ENCODE results near the gene PSMC1. TPM values are rescaled to one million over a fixed set of nuclear protein-coding genes. Genes with fewer than 3 reads are reported as not detected.

Gene PSMC1
- total RNA-seq, 1 experiment from 2014 or later, result 129 TPM

DNA sequence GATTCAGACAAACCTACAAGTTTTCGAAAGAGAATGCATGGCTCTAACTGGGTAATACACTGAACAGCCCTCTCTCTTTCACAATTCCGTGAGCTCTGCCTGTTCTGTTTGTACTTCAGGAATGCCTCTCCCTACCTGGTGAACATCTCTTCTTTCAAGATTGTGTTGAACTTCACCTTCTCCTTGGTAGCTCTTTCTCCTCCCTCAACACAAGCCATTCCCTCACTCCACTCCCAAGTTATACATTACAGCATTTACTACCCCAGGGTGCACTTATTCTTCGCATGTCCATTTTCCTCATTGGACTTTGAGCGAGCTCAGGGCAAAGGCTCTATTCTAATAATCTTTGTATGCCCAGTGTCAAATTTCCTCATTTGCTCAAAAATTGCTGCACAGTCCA, 47.1 kb downstream of the PSMC1 start:
- Histone ChIP-seq H3K27me3 (ENCODE audit: control insufficient read depth, insufficient read depth, low read length) (no peaks in the 10 kb centered on the region), H3K4me3 (ENCODE audit: insufficient read depth, low read depth, low read length) (no peak overlapping the region), H3K36me3 (replicated peaks; ENCODE audit: control insufficient read depth, insufficient read depth, low read length) (peaks cover 1% of the 10 kb centered on the region; the same call in 1 of the 2 replicates)
- no peak for DNase-seq

DNA sequence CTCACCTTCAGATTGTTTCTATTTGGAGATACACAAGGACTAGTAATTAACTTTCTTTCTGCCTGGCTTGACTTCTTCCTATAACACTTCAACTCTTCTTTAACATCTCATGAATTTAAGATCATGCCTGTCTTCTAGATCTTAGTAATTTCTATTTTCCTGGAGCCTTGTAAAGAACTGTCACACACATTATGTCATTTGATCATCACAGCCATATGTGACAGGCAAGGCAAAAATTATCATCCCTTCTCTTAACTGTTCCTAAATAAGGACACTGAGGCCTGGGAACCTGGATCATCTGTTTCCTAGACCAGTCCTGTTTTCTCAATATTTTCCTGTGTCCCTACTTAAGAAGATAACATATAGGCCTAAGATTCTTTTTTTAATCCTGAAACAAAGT, 48.1 kb downstream of the PSMC1 start:
- H3K36me3 ChIP-seq (replicated peaks; ENCODE audit: control insufficient read depth, insufficient read depth, low read length), result peaks cover 1% of the 10 kb centered on the region; the same call in 1 of the 2 replicates
- H3K27me3 ChIP-seq (ENCODE audit: control insufficient read depth, insufficient read depth, low read length), result no peaks in the 10 kb centered on the region
- DNase-seq, result no peak
- no peak overlapping the region for H3K4me3 ChIP-seq (ENCODE audit: insufficient read depth, low read depth, low read length)

DNA sequence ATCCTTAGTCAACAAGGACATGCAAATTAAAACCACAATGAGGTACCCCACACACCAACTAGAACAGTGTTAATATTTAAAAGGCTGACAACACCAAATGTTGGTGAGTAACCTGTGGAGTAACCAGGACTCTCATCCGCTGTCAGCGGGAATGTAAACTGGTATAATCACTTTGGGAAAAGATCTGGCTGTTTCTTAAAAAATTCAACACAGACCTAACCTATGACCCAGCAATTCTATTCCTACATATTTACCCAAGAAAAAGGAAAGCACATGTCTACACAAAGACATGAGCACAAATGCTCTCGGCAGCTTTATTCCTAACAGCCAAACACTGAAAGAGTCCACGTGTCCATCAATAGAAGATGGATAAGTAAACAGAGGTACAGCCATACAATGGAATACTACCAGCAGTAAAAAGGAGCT, 48.8 kb downstream of the PSMC1 start:
- no peak for DNase-seq
- no peak overlapping the region for H3K4me3 ChIP-seq (ENCODE audit: insufficient read depth, low read depth, low read length)
- no peaks in the 10 kb centered on the region for H3K27me3 ChIP-seq (ENCODE audit: control insufficient read depth, insufficient read depth, low read length)
- H3K36me3 ChIP-seq (replicated peaks; ENCODE audit: control insufficient read depth, insufficient read depth, low read length), result peaks cover 1% of the 10 kb centered on the region; the same call in 1 of the 2 replicates

DNA sequence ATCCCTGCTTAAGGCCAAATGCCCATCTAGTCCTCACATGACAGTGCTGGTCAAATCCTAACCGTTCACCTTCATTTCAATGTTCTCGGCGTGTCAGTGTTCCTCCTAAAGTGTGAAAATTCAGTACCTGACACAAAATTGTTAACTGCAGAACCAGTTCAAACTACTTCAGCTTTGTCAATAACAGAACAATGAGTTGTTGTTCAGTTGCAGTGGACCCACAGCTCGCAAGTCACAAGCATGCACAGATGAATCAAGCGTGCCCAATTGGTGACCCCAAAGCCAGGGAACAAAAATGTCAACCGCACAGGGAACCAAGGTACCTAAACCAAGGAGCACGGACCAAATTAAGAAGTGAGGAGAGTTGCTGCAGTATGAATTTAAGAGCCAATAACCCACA, 52.2 kb downstream of the PSMC1 start:
- H3K4me3 ChIP-seq (ENCODE audit: insufficient read depth, low read depth, low read length), result no peak overlapping the region
- H3K36me3 ChIP-seq (replicated peaks; ENCODE audit: control insufficient read depth, insufficient read depth, low read length), result peaks cover 2% of the 10 kb centered on the region
- no peak for DNase-seq
- no peaks in the 10 kb centered on the region for H3K27me3 ChIP-seq (ENCODE audit: control insufficient read depth, insufficient read depth, low read length)

DNA sequence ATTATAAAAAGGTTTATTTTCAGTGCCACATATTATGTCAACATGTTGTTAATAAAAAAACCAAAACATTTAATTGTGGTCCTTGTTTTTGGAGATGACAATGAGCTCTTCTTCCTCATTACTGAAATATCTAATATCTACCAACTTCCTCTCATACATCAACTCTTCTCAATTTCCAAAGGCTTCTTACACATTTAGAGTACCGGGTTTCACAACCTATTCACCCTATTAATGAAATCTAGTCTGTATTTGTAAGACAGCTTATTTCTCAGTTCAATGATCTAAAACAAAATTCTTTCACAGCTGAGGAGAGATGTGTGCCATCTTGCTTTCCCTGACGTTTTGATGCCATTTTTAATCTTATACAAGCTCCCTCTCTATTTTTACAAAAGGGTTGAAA, 60.9 kb downstream of the PSMC1 start:
- no peak for DNase-seq
- peaks cover 5% of the 10 kb centered on the region for H3K36me3 ChIP-seq (replicated peaks; ENCODE audit: control insufficient read depth, insufficient read depth, low read length)

DNA sequence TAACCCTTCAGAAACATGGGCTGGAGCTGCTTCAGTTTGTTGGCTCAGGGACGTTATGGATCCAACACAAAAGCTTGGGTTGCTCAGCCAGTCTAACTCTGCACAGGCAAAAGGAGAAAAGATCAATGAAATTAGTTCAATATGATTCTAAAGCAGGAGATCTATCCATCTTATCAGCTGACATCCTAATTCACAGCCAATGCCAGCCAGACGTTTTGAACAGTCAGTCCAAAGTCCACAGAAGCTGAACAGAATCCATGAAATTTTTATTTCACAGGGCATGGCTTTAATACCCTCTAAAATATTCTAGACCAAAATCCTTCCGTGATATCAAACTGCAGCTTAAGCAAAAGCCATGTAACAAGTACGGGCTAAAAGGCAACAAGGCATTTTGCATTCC, 61.7 kb downstream of the PSMC1 start:
- no peaks in the 10 kb centered on the region for H3K27me3 ChIP-seq (ENCODE audit: control insufficient read depth, insufficient read depth, low read length)
- H3K36me3 ChIP-seq (replicated peaks; ENCODE audit: control insufficient read depth, insufficient read depth, low read length), result peaks cover 5% of the 10 kb centered on the region
- no peak for DNase-seq
- H3K4me3 ChIP-seq (ENCODE audit: insufficient read depth, low read depth, low read length), result no peak overlapping the region

More for the DNA sequence above, 60.9 kb downstream of the PSMC1 start:
- Histone ChIP-seq H3K4me3 (ENCODE audit: insufficient read depth, low read depth, low read length) (no peak overlapping the region), H3K27me3 (ENCODE audit: control insufficient read depth, insufficient read depth, low read length) (no peaks in the 10 kb centered on the region)

DNA sequence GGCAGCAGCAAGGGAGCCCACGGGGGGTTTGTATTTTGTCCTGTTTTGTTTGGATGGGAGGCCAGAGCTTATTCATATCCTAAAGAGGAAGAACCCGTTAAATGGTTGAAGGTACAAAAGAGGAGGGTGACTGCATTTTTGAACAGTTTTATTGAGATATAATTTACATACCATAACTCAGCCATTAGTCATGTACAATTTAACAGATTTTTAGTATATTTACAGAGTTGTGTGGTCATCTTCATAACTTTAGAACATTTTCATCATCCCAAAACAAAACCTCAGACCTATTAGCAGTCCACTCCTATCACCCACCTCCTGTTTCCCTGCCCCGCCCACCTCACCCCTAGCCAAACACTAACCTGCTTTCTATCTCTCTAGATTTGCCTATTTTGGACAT, 62.8 kb downstream of the PSMC1 start:
- Histone ChIP-seq H3K4me3 (ENCODE audit: insufficient read depth, low read depth, low read length) (no peak overlapping the region), H3K27me3 (ENCODE audit: control insufficient read depth, insufficient read depth, low read length) (no peaks in the 10 kb centered on the region), H3K36me3 (replicated peaks; ENCODE audit: control insufficient read depth, insufficient read depth, low read length) (peaks cover 2% of the 10 kb centered on the region; the same call in 1 of the 2 replicates)
- DNase-seq, result no peak

DNA sequence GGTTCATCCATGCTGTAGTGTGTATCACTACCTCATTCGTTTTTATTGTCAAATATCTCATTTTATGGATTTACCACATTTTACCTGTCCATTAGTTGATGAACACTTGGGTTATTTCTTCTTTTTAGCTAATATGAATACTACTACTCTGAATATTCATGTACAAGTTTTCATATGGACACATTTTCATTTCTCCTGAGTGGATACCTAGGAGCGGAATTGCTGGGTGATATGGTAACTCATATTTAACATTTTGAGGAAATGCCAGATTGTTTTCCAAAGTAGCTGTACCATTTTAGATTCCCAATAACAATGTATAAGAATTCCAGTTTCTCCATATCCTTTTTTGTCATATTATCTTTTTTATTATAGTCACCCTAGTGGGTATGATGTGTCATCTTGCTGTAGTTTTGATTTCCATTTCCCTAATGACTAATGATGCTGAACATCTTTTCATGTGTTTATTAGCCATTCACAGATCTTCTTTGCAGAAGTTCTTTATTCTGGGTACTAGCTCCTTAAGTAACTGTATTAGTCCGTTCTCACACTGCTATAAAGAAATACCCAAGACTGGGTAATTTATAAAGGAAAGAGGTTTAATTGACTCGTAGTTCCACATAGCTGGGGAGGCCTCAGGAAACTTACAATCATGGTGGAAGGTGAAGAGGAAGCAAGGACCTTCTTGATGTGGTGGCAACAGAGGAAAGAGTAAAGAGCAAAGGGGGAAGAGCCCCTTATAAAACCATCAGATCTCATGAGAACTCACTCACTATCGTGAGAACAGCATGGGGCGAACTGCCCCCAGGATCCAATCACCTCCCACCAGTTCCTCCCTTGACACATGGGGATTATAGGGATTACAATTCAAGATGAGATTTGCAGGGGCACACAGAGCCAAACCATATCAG, 63.5 kb downstream of the PSMC1 start:
- Histone ChIP-seq H3K36me3 (replicated peaks; ENCODE audit: control insufficient read depth, insufficient read depth, low read length) (peaks cover 2% of the 10 kb centered on the region; the same call in 1 of the 2 replicates), H3K4me3 (ENCODE audit: insufficient read depth, low read depth, low read length) (no peak overlapping the region), H3K27me3 (ENCODE audit: control insufficient read depth, insufficient read depth, low read length) (no peaks in the 10 kb centered on the region)
- DNase-seq, result no peak

DNA sequence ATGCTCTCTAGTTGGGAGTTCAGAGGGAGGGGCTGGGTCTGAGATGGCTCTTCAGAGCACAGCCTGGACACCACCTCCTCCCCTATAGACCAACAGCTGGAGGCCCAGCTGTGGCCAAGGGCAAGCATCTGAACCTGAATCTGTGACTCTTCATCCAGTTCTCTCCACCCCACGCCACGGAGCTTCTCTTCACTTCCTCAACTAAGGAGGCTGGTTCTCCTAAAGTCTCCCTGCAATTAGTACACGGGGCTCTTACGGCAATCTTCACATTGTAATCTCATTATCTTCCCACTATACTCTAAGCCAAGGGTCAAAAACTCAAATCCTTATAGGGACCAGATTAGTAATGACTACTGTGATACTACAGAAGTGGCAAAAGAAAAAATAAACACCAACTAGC, 65.5 kb downstream of the PSMC1 start:
- Histone ChIP-seq H3K36me3 (replicated peaks; ENCODE audit: control insufficient read depth, insufficient read depth, low read length) (peaks cover 2% of the 10 kb centered on the region; the same call in 1 of the 2 replicates), H3K4me3 (ENCODE audit: insufficient read depth, low read depth, low read length) (no peak overlapping the region), H3K27me3 (ENCODE audit: control insufficient read depth, insufficient read depth, low read length) (no peaks in the 10 kb centered on the region)
- DNase-seq, result no peak

Other genes starting within 250 kb of the PSMC1 start
- gene KCNK13, start 194.6 kb upstream of the PSMC1 start, total RNA-seq (2014; rRNA removed; shearing (Covaris generic)), result 0.07 and 0.28 TPM in 2 replicates
- gene NRDE2, start 75.4 kb downstream of the PSMC1 start, total RNA-seq (2014; rRNA removed; shearing (Covaris generic)), result 3.6 and 8.2 TPM in 2 replicates
- gene CALM1, start 140.5 kb downstream of the PSMC1 start, total RNA-seq (2014; rRNA removed; shearing (Covaris generic)), result 410 and 535 TPM in 2 replicates